Endothelial cell of umbilical vein (primary cell): ENCODE data around the gene STK39. TPM values are rescaled to one million over a fixed set of nuclear protein-coding genes. Genes with fewer than 3 reads are reported as not detected.

Source experiments
- BruUV-seq: library from RNA; stranded (reverse); fragments of 400-500 nt; replicated peaks from 2 replicates; lab custom pipeline; 2021; lab: Mats Ljungman, UMichigan
- CTCF ChIA-PET: fragments of 300-600, 350-600 bp; sonication (Branson Sonifier 250); formaldehyde crosslinking; loops from one replicate; lab custom pipeline; 2021; ENCODE audit warnings: antibody characterized with exemption, inconsistent platforms; lab: Charles Lee
- POLR2A ChIA-PET: fragments of 300-600, 350-600 bp; sonication (Branson Sonifier 250); formaldehyde crosslinking; loops from one replicate; lab custom pipeline; 2021; ENCODE audit warnings: antibody characterized with exemption, inconsistent platforms; lab: Charles Lee
- DNase-seq: peaks from one replicate; pipeline ENCODE4 v3.0.0-alpha.2; 2011; ENCODE audit warnings: low read depth, low spot score
- FAIRE-seq: peaks from 2 replicates; lab custom pipeline; 2011; peaks lifted over from hg19 to GRCh38; lab: Jason Lieb, UNC
- H2AFZ ChIP-seq: 2 replicates; pipeline ENCODE4 v1.6.0; 2012; ENCODE audit warnings: low read depth, low read length, control low read depth, inconsistent platforms
- H3K27ac ChIP-seq: 2 replicates; pipeline ENCODE4 v1.5.1; 2011; ENCODE audit warnings: low read depth, mild to moderate bottlenecking, control low read depth, low read length, moderate library complexity; ENCODE audit not compliant: insufficient read depth
- H3K27me3 ChIP-seq, 2 experiments: 2 replicates each; pipeline versions ENCODE4 v1.6.0 to v1.6.1; 2011; ENCODE audit warnings: low read length in 2 of 2, mixed read lengths in 1 of 2; ENCODE audit not compliant: control insufficient read depth in 2 of 2, insufficient read depth in 2 of 2
- H3K36me3 ChIP-seq, 2 experiments: 2 replicates in 1 of 2; 3 replicates in 1 of 2; pipeline ENCODE4 v1.5.1; 2011; ENCODE audit warnings: low read length in 2 of 2, mild to moderate bottlenecking in 1 of 2, moderate library complexity in 1 of 2; ENCODE audit not compliant: control insufficient read depth in 2 of 2, insufficient read depth in 2 of 2; ENCODE audit errors: extremely low read depth in 1 of 2
- H3K4me1 ChIP-seq: 3 replicates; pipeline ENCODE4 v1.5.1; 2011; ENCODE audit warnings: mild to moderate bottlenecking, low read length; ENCODE audit not compliant: control insufficient read depth, insufficient read depth; ENCODE audit errors: extremely low read depth
- H3K4me2 ChIP-seq: 2 replicates; pipeline ENCODE4 v1.6.1; 2011; ENCODE audit warnings: low read length, control low read depth, mixed read lengths; ENCODE audit not compliant: insufficient read depth
- H3K4me3 ChIP-seq, 3 experiments: fragments of 200-600 bp in 1 of 3; sonication (generic), shearing (Covaris generic) in 1 of 3; replicated peaks in 1 of 3; 2 replicates each; pipeline ENCODE4 v1.5.1; 2011 to 2016; ENCODE audit warnings: control low read depth in 3 of 3, low read length in 3 of 3, mild to moderate bottlenecking in 2 of 3, inconsistent platforms in 1 of 3, low read depth in 1 of 3, moderate library complexity in 1 of 3; ENCODE audit not compliant: insufficient read depth in 1 of 3
- H3K79me2 ChIP-seq: 2 replicates; pipeline ENCODE4 v1.6.0; 2012; ENCODE audit warnings: low read length, inconsistent platforms; ENCODE audit not compliant: control insufficient read depth, insufficient read depth
- H3K9ac ChIP-seq: replicated peaks from 2 replicates; pipeline ENCODE3; 2011; ENCODE audit warnings: low read length, control low read depth; ENCODE audit not compliant: insufficient read depth; ENCODE audit errors: extremely low read depth
- H3K9me1 ChIP-seq: replicated peaks from 3 replicates; pipeline ENCODE4 v1.6.0; 2011; ENCODE audit warnings: mild to moderate bottlenecking, low read length; ENCODE audit not compliant: control insufficient read depth, insufficient read depth; ENCODE audit errors: extremely low read depth
- H3K9me3 ChIP-seq: replicated peaks from 2 replicates; pipeline ENCODE4 v1.5.1; 2012; ENCODE audit warnings: low read length, inconsistent platforms; ENCODE audit not compliant: control insufficient read depth, insufficient read depth
- H4K20me1 ChIP-seq: replicated peaks from 2 replicates; pipeline ENCODE3; 2011; ENCODE audit warnings: mild to moderate bottlenecking, low read length; ENCODE audit not compliant: control insufficient read depth, insufficient read depth; ENCODE audit errors: extremely low read depth
- CTCF ChIP-seq, 2 donors: IDR thresholded peaks; 1 replicate in 1 of 2; 2 replicates in 1 of 2; pipeline ENCODE4 v1.5.1; 2011; ENCODE audit warnings: low read length in 2 of 2, mild to moderate bottlenecking in 2 of 2, moderate library complexity in 2 of 2, control low read depth in 1 of 2, inconsistent platforms in 1 of 2, low read depth in 1 of 2; ENCODE audit not compliant: insufficient read depth in 1 of 2; ENCODE audit errors: extremely low read depth in 1 of 2
- EZH2 ChIP-seq: IDR thresholded peaks from 2 replicates; pipeline ENCODE4 v1.6.1; 2012; ENCODE audit warnings: borderline replicate concordance, low read depth, mild to moderate bottlenecking, moderate library complexity, low read length, inconsistent platforms; ENCODE audit not compliant: severe bottlenecking
- FOS ChIP-seq: IDR thresholded peaks from 2 replicates; pipeline ENCODE4 v1.6.1; 2011; ENCODE audit warnings: mild to moderate bottlenecking, low read length, moderate library complexity, borderline replicate concordance; ENCODE audit not compliant: insufficient read depth
- GATA2 ChIP-seq: IDR thresholded peaks from 2 replicates; pipeline ENCODE4 v1.7.0; 2011; ENCODE audit warnings: low read depth, mild to moderate bottlenecking, moderate library complexity, mixed read lengths, low read length; ENCODE audit not compliant: insufficient read length, insufficient read depth
- JUN ChIP-seq: IDR thresholded peaks from 2 replicates; pipeline ENCODE4 v1.6.1; 2011; ENCODE audit warnings: borderline replicate concordance, low read depth; ENCODE audit not compliant: insufficient read length, insufficient read depth
- MAX ChIP-seq: IDR thresholded peaks from 2 replicates; pipeline ENCODE4 v1.6.1; 2011; ENCODE audit not compliant: insufficient read depth, insufficient read length
- MYC ChIP-seq: IDR thresholded peaks from one replicate; pipeline ENCODE4 v1.6.1; 2011; ENCODE audit warnings: mild to moderate bottlenecking, low read depth, low read length
- POLR2A ChIP-seq: IDR thresholded peaks from 2 replicates; pipeline ENCODE4 v1.6.1; 2012; ENCODE audit warnings: low read depth, mild to moderate bottlenecking, control low read depth, low read length
- POLR2AphosphoS5 ChIP-seq: IDR thresholded peaks from 2 replicates; pipeline ENCODE4 v1.6.1; 2012; ENCODE audit warnings: low read depth, mild to moderate bottlenecking, control low read depth, low read length, moderate library complexity; ENCODE audit not compliant: insufficient read depth
- dilution Hi-C: fragments of 300-500 bp; cut with MboI; formaldehyde crosslinking; loops from one replicate; pipeline ENCODE4 v1.15.0; 2019; ENCODE audit warnings: low sequenced_read_pairs; ENCODE audit not compliant: extremely low pct_ligation_motif_present
- intact Hi-C: fragments of 100-400 bp; cut with micrococcal nuclease; formaldehyde crosslinking; loops from one replicate; pipeline ENCODE4 v1.10.0; 2022
- polyA plus RNA-seq, 4 experiments: library from polyadenylated mRNA; depleted of rRNA in 3 of 4; stranded (reverse) in 3 of 4; unstranded in 1 of 4; fragments of >200 nt; gene quantifications; 2 replicates each; pipeline versions ENCODE4 v1.2.1 to v1.2.3, GENCODE V29; 2011 to 2012; ENCODE audit warnings: missing spikeins in 1 of 4
- total RNA-seq: library from RNA; stranded (reverse); gene quantifications from 2 replicates; pipeline ENCODE4 v1.2.3, GENCODE V29; 2021

STK39 gene
- total and polyA plus RNA-seq, 2 donors (not counting 3 experiments of a cell fraction or from before 2014, with no cell fraction given) = 4.6 to 13.1 TPM

GRCh38 chr2:168180914-168181313 is 66.5 kb downstream of the STK39 start:
- BruUV-seq = no TSS peak
- intact Hi-C loops (no loop called here), dilution Hi-C loops (no loop called here)
- FAIRE-seq = peak; percentile 24
- Histone ChIP-seq H3K9ac (no peak overlapping the region), H2AFZ (no peak overlapping the region), H3K9me3 (no peaks in the 10 kb centered on the region), H3K27ac (no peak overlapping the region), H3K9me1 (no peaks in the 10 kb centered on the region), H3K4me3 (no peak overlapping the region), H3K4me2 (no peak overlapping the region), H3K79me2 (peaks cover 10% of the 10 kb centered on the region), H3K27me3 (no peaks in the 10 kb centered on the region), H3K36me3 (no peaks in the 10 kb centered on the region), H3K4me1 (peaks cover 12% of the 10 kb centered on the region), H4K20me1 (no peaks in the 10 kb centered on the region)
- POLR2A ChIA-PET = no interaction called here
- no peak for TF ChIP-seq JUN
- no peak for TF ChIP-seq POLR2A
- TF ChIP-seq EZH2 = no peak
- TF ChIP-seq MYC = no peak
- DNase-seq = no peak
- CTCF ChIA-PET = interaction anchor here (2.0 kb wide), 1 partner anchor 62 kb away, joined by 7 read pairs; no protein-coding TSS in a partner anchor

- intact Hi-C loops = no loop called here
Measured at GRCh38 chr2:168180483-168180882, 66.9 kb downstream of the STK39 start.

More at GRCh38 chr2:168180483-168180882, 66.9 kb downstream of the STK39 start:
- FAIRE-seq = no peak
- Histone ChIP-seq H3K36me3 (no peaks in the 10 kb centered on the region), H3K4me2 (no peak overlapping the region), H3K9me1 (no peaks in the 10 kb centered on the region), H3K9me3 (no peaks in the 10 kb centered on the region), H3K4me3 (no peak overlapping the region), H3K4me1 (peaks cover 8% of the 10 kb centered on the region), H3K27ac (no peak overlapping the region), H3K27me3 (no peaks in the 10 kb centered on the region), H4K20me1 (no peaks in the 10 kb centered on the region), H2AFZ (no peak overlapping the region), H3K9ac (no peak overlapping the region), H3K79me2 (peaks cover 10% of the 10 kb centered on the region)
- DNase-seq = no peak
- CTCF ChIA-PET = no interaction called here
- dilution Hi-C loops = no loop called here
- BruUV-seq = no TSS peak
- TF ChIP-seq EZH2 (no peak), CTCF (IDR thresholded peaks at IDR 0.05; ENCODE audit: extremely low read depth in 1 of 2, insufficient read depth in 1 of 2, low read depth in 1 of 2, low read length in 2 of 2) (no peak), MYC (no peak), MAX (no peak), POLR2AphosphoS5 (no peak), POLR2A (no peak), GATA2 (no peak), JUN (no peak), FOS (no peak)
- POLR2A ChIA-PET = no interaction called here
